GM13977 (cell line): Measurements from ENCODE around the gene HSPD1.

Source experiments
- DNase-seq: peaks from one replicate; pipeline ENCODE4 v3.0.0; 2012; ENCODE audit warnings: low spot score
- in situ Hi-C: fragments of 300-500 bp; cut with MboI; formaldehyde crosslinking; loops from one replicate; pipeline ENCODE4 v1.12.0; 2022; ENCODE audit warnings: low sequenced_read_pairs, low pct_unique_long_range_greater_than_20kb, mixed read lengths, inconsistent platforms; ENCODE audit not compliant: unreplicated experiment
- TF ChIP-seq, protein P1 (sequence below): IDR thresholded peaks from 2 replicates; pipeline ENCODE4 v1.5.1; 2012; ENCODE audit warnings: mild to moderate bottlenecking, control low read depth; ENCODE audit not compliant: insufficient read depth; ENCODE audit errors: extremely low read depth, missing control alignments

HSPD1 gene

DNA sequence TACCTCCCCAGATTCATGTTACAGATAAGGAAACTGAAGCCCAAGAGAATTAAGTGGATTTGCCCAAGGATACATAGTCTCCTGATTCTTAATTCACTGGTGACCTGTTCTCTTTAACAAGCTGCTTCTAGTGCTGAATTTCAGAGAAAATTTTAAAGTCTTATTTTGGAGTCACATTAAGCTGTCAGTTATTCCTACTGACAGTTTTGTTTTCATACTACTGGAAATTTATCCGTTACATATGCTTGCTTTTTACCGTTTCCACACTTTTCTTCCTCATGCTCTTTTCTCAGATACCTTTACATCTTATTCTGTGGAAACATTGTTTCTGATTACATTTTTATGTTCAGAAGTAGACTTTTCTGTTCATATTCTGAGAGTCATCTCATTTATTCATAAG is 17.5 kb upstream of the HSPD1 start:
- DNase-seq, result no peak
- in situ Hi-C loops, result no loop called here
- TF ChIP-seq, protein P1, sequence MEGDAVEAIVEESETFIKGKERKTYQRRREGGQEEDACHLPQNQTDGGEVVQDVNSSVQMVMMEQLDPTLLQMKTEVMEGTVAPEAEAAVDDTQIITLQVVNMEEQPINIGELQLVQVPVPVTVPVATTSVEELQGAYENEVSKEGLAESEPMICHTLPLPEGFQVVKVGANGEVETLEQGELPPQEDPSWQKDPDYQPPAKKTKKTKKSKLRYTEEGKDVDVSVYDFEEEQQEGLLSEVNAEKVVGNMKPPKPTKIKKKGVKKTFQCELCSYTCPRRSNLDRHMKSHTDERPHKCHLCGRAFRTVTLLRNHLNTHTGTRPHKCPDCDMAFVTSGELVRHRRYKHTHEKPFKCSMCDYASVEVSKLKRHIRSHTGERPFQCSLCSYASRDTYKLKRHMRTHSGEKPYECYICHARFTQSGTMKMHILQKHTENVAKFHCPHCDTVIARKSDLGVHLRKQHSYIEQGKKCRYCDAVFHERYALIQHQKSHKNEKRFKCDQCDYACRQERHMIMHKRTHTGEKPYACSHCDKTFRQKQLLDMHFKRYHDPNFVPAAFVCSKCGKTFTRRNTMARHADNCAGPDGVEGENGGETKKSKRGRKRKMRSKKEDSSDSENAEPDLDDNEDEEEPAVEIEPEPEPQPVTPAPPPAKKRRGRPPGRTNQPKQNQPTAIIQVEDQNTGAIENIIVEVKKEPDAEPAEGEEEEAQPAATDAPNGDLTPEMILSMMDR, result no peak

DNA sequence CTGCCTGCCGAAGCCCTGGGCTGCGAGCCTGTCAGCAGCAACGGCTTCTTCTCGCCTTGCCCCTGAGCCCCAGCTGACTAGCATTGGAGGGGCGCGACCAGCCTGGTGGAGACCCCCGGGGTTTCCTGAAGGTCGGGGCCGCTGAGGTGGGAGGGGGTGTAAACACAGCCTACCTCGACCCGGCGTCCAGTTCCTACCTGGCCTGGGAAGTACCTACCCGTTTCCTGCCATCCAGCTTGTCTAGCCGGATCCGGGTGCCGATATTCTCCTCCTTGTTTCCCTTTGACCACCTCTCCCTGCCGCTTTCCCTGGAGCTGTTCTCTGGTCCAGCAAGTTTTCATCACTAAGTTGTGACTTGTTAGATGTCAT is 16.7 kb upstream of the HSPD1 start:
- peak; percentile 21 for DNase-seq
- in situ Hi-C loops, result no loop called here

DNA sequence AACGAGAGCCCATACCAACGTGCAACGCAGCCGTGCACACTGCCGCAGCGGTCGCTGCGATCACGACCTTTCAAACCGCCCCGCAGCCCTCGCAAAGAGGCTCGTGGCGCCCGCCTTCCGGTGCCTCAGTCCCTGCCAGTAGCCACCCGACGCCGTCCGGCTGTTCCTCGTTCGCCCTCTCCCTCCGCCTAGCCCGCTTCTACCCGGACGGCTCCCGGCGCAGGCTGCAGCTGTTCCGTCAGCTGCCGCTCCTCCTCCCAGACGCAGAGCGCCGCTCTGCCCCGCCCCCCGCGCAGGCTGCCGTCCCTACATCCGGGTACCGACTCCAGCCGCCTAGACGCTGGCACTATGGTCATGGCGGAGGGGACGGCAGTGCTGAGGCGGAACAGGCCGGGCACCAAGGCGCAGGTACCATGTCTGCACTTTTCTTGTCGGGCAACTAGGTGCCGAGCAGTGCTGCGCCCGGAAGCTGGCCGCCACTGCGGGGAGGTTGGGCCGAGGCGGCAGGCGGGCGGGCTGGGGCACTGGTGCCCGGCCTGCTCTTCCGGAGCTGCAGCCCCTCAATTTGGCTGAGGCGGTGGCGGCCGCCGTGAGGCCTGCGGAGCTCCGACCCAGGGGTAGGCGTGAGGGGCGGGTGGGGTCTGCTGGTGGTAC is 16.2 kb upstream of the HSPD1 start, which contains the start of gene MOB4:
Gene MOB4 (plus strand): TSS at position 328 of the 654 bp plus-strand sequence. CDS start 21 bp downstream, at position 349.
- TF ChIP-seq, protein P1, result no peak
- DNase-seq, result peak; percentile 95
- in situ Hi-C loops, result no loop called here

More for the DNA sequence above, 16.7 kb upstream of the HSPD1 start:
- TF ChIP-seq, protein P1, result no peak

DNA sequence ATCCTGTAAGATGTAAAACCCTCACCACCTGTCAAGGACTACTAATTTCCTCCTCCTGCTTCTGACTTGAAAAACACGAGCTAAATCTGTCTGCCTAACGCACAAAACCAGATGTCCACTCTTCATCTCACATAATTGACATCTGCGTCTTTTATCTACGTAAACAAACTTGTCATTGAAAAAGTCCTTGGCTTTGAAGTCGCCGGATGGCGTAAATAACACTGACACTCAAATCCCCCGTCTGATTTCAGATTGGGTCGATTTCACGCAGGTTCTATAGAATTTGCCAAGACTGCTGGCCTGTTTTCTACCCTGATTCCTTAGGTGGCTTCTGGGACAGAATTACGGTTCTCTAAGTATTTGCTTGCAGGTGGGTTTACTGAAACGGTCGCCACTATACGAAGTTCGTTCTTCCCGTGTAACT is 15.7 kb upstream of the HSPD1 start:
- DNase-seq, result no peak
- in situ Hi-C loops, result no loop called here
- TF ChIP-seq, protein P1, result no peak

DNA sequence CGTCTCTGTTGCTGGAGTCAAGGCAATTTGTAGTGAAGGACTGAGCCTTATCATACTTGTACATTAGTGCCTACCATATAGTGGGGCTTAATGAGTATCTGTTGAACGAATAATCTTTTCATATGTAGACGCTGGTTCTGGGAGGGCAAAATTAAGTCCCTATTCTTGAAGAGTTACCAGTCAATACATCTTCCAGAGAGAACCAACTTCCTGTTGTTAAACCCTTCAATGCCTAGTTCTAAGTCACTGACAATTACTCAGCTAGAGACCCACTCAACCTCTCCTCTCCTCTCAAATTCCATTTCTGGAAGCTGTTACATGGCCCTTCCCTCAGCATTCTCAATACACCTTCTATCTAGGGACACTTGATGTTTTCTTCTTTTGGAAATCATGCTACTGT is 15.1 kb upstream of the HSPD1 start:
- TF ChIP-seq, protein P1, result no peak
- no peak for DNase-seq
- in situ Hi-C loops, result no loop called here

DNA sequence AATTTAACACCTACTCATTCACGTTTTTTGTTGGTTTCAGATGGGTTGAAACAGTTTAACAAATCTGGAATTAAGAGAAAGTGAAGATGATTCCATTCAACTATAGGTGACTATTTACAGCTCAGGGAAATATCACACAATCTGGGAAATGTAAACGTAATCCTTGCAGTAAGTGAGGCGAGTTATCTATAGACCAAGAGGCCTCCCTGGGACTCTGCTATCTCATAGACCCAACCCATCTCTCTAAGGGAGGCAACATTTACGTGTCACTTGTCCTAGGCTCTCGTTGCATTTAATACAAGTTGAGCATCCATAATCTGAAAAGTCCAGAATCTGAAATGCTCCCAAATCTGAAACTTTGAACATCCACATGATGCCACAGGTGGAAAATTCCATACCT is 14.3 kb upstream of the HSPD1 start:
- TF ChIP-seq, protein P1, result no peak
- in situ Hi-C loops, result no loop called here
- DNase-seq, result no peak

DNA sequence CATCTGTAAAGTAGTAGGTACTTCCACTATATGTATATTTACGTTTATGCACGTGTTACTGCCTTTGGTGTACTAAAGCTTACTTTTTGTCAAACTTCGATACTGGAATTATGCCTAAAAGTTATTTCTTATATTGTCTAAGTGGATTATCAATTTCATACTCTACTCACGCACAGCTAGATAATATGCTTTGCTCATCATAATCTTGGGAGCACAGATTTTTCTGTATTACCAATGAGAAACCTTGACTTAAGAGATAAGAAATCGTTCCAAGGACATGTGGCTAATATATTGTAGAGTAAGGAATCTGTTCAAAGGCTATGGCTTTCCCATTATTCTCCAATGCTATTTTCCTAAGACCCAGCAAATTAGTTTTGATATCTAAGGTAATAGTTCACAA is 7.0 kb upstream of the HSPD1 start:
- TF ChIP-seq, protein P1, result no peak
- in situ Hi-C loops, result no loop called here
- no peak for DNase-seq
